OCI-LY1 (cell line): ENCODE measurements around the gene SPOP.
"Not testable (repeated sequence)": the region's sequence is repeated elsewhere in the genome, so short reads cannot be mapped to it uniquely, and the experiment has no call there.

ENCODE experiments used
- H2AFZ ChIP-seq: fragments of 200-600 bp; sonication (generic), shearing (Covaris generic); 2 replicates; pipeline ENCODE4 v1.6.0; 2014; ENCODE audit warnings: antibody characterized with exemption, mild to moderate bottlenecking, low read length
- H3F3A ChIP-seq: fragments of 200-600 bp; sonication (generic), shearing (Covaris generic); 2 replicates; pipeline ENCODE4 v1.6.0; 2014; ENCODE audit warnings: mild to moderate bottlenecking, antibody characterized with exemption, low read length, moderate library complexity; ENCODE audit not compliant: insufficient read depth
- H3K27ac ChIP-seq: fragments of 200-600 bp; sonication (generic); 2 replicates; pipeline ENCODE4 v1.5.1; 2014; ENCODE audit warnings: low read length, mixed run types, mild to moderate bottlenecking, low read depth; ENCODE audit not compliant: poor library complexity, severe bottlenecking
- H3K27me3 ChIP-seq: fragments of 200-600 bp; sonication (generic); 2 replicates; pipeline ENCODE4 v1.6.0; 2014; ENCODE audit warnings: antibody characterized with exemption, mild to moderate bottlenecking, low read length, moderate library complexity; ENCODE audit not compliant: insufficient read depth
- H3K36me3 ChIP-seq: fragments of 200-600 bp; sonication (generic); 2 replicates; pipeline ENCODE4 v1.6.1; 2014; ENCODE audit warnings: mild to moderate bottlenecking, antibody characterized with exemption, low read length, moderate library complexity, mixed read lengths; ENCODE audit not compliant: insufficient read depth
- H3K4me1 ChIP-seq: fragments of 200-600 bp; sonication (generic); 2 replicates; pipeline ENCODE4 v1.5.1; 2014; ENCODE audit warnings: mild to moderate bottlenecking, low read length, moderate library complexity; ENCODE audit not compliant: insufficient read depth, severe bottlenecking
- H3K4me2 ChIP-seq: fragments of 200-600 bp; sonication (generic), shearing (Covaris generic); 2 replicates; pipeline ENCODE4 v1.6.1; 2014; ENCODE audit warnings: low read length
- H3K4me3 ChIP-seq: fragments of 200-600 bp; sonication (generic); 2 replicates; pipeline ENCODE4 v1.5.1; 2014; ENCODE audit warnings: low read length, low read depth, mild to moderate bottlenecking, mixed read lengths; ENCODE audit not compliant: poor library complexity, severe bottlenecking
- H3K79me2 ChIP-seq: fragments of 200-600 bp; shearing (Covaris generic); 2 replicates; pipeline ENCODE4 v1.6.1; 2016; ENCODE audit warnings: mixed run types, low read length, mixed read lengths; ENCODE audit not compliant: insufficient read depth
- H3K9ac ChIP-seq: fragments of 200-600 bp; sonication (generic), shearing (Covaris generic); 2 replicates; pipeline ENCODE4 v1.6.1; 2014; ENCODE audit warnings: mild to moderate bottlenecking, low read length, mixed read lengths
- H3K9me2 ChIP-seq: fragments of 200-600 bp; sonication (generic), shearing (Covaris generic); 2 replicates; pipeline ENCODE4 v1.6.1; 2014; ENCODE audit warnings: low read depth, mild to moderate bottlenecking, low read length, mixed read lengths
- H3K9me3 ChIP-seq: fragments of 200-600 bp; shearing (Covaris generic); 2 replicates; pipeline ENCODE4 v1.6.1; 2014; ENCODE audit warnings: low read length, mixed read lengths
- H4K20me1 ChIP-seq: fragments of 200-600 bp; sonication (generic), shearing (Covaris generic); 2 replicates; pipeline ENCODE4 v1.6.0; 2016; ENCODE audit warnings: mild to moderate bottlenecking, low read length; ENCODE audit not compliant: insufficient read depth
- CTCF ChIP-seq: fragments of 200-600 bp; sonication (generic), shearing (Covaris generic); IDR thresholded peaks from 2 replicates; pipeline ENCODE4 v1.5.1; 2017; ENCODE audit warnings: mild to moderate bottlenecking, antibody characterized with exemption, low read length, moderate library complexity, mixed read lengths
- EZH2 ChIP-seq: fragments of 200-600 bp; sonication (generic), shearing (Covaris generic); IDR thresholded peaks from 2 replicates; pipeline ENCODE4 v1.8.0; 2017; ENCODE audit warnings: borderline replicate concordance, mixed run types, mild to moderate bottlenecking, antibody characterized with exemption, low read length, moderate library complexity, mixed read lengths

Gene SPOP

DNA sequence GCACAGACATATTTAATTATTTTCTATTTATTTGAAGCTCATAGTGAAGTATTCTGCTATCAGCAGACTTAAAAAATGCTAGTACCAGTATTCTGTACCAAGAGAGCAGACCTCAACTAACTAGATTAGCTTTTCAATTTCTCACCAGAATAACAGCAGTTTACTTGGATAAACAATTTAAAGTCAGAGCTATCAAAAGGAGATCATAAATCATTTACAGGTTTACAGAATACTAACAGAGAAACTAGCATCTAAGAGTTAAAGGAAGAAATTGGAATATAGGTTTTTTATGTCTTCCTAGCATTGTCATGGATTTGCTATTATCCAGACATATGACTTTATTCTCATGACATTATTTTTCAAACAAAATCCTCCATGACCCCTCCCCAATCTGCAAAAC lies 3.4 kb downstream of the SPOP start:
- H3K36me3 ChIP-seq: peaks cover 25% of the 10 kb centered on the region; the same call in 1 of the 2 replicates
- H3K9me2 ChIP-seq: no peaks in the 10 kb centered on the region
- H3K79me2 ChIP-seq: peaks cover 66% of the 10 kb centered on the region
- no peak overlapping the region for H2AFZ ChIP-seq
- no peak overlapping the region for H3K27ac ChIP-seq
- H3F3A ChIP-seq: peaks cover 5% of the 10 kb centered on the region; the same call in 1 of the 2 replicates
- H4K20me1 ChIP-seq: peaks cover 3% of the 10 kb centered on the region; the same call in 1 of the 2 replicates
- no peaks in the 10 kb centered on the region for H3K27me3 ChIP-seq
- H3K4me2 ChIP-seq: no peak overlapping the region
- H3K4me3 ChIP-seq: no peak overlapping the region
- H3K4me1 ChIP-seq: peaks cover 35% of the 10 kb centered on the region
- no peak for TF ChIP-seq CTCF
- no peak for TF ChIP-seq EZH2
- H3K9me3 ChIP-seq: no peaks in the 10 kb centered on the region
- H3K9ac ChIP-seq: no peak overlapping the region

- H3K9me3 ChIP-seq, H3K4me3 ChIP-seq, H3K9me2 ChIP-seq, H3K4me2 ChIP-seq, H2AFZ ChIP-seq, H3F3A ChIP-seq, H3K27me3 ChIP-seq, H3K9ac ChIP-seq, H3K27ac ChIP-seq, H4K20me1 ChIP-seq: not testable (repeated sequence)
- H3K36me3 ChIP-seq: peaks cover 25% of the 10 kb centered on the region; the same call in 1 of the 2 replicates
- peaks cover 66% of the 10 kb centered on the region for H3K79me2 ChIP-seq
- peaks cover 35% of the 10 kb centered on the region for H3K4me1 ChIP-seq
Observed at GRCh38 chr17:49673679-49674078, 4.2 kb downstream of the SPOP start.

DNA sequence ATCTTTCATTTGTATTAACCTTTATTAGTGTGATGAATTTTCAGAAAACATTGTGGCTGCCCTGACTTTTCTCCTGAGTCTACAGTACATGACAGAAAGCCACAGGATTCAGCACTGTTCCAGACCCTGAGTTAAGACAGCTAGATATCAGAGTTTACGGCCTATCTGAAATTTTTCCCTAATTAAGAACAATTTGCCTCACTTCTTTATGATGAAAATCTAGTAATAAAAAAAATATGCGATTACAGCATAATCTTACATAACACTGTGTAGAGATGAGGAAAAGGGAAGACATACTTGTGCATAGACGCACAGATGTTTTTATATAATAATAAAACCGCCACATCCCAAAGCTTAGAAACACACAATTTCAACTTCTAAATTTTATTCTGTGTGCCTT lies 7.3 kb downstream of the SPOP start:
- peaks cover 3% of the 10 kb centered on the region; the same call in 1 of the 2 replicates for H4K20me1 ChIP-seq
- H3K27me3 ChIP-seq: no peaks in the 10 kb centered on the region
- H3K27ac ChIP-seq: no peak overlapping the region
- H2AFZ ChIP-seq: no peak overlapping the region
- peaks cover 80% of the 10 kb centered on the region for H3K79me2 ChIP-seq
- H3K4me3 ChIP-seq: no peak overlapping the region
- H3K9me2 ChIP-seq: no peaks in the 10 kb centered on the region
- no peak overlapping the region for H3K9ac ChIP-seq
- H3K9me3 ChIP-seq: no peaks in the 10 kb centered on the region
- H3F3A ChIP-seq: no peaks in the 10 kb centered on the region
- TF ChIP-seq EZH2 (no peak), CTCF (no peak)
- peaks cover 43% of the 10 kb centered on the region for H3K36me3 ChIP-seq
- no peak overlapping the region for H3K4me2 ChIP-seq
- peaks cover 20% of the 10 kb centered on the region for H3K4me1 ChIP-seq

- Histone ChIP-seq H3K4me2 (no peak overlapping the region), H3K36me3 (peaks cover 37% of the 10 kb centered on the region), H3K9me2 (no peaks in the 10 kb centered on the region), H3K9me3 (no peaks in the 10 kb centered on the region), H3F3A (no peaks in the 10 kb centered on the region), H3K9ac (no peak overlapping the region), H3K4me3 (no peak overlapping the region), H3K79me2 (peaks cover 75% of the 10 kb centered on the region), H3K27ac (no peak overlapping the region), H4K20me1 (peaks cover 3% of the 10 kb centered on the region; the same call in 1 of the 2 replicates), H3K27me3 (no peaks in the 10 kb centered on the region), H2AFZ (no peak overlapping the region), H3K4me1 (peaks cover 15% of the 10 kb centered on the region)
- TF ChIP-seq CTCF (no peak), EZH2 (no peak)
Observed at GRCh38 chr17:49670002-49670401, 7.9 kb downstream of the SPOP start.
